Measurements from ENCODE around the gene WNT2.

GRCh38 chr7:117347962-117348672 lies 25.3 kb upstream of the WNT2 start:
- TF ChIP-seq CTCF (IDR thresholded peaks at IDR 0.05) (no peak), POLR2A (IDR thresholded peaks at IDR 0.05) (no peak)
